Epidermal melanocyte (primary cell): ENCODE measurements around the gene MCM6.

ENCODE experiments used
- DNase-seq: peaks from one replicate; pipeline ENCODE4 v3.0.0; 2011; ENCODE audit warnings: low spot score; ENCODE audit not compliant: insufficient read length

Gene MCM6

DNA sequence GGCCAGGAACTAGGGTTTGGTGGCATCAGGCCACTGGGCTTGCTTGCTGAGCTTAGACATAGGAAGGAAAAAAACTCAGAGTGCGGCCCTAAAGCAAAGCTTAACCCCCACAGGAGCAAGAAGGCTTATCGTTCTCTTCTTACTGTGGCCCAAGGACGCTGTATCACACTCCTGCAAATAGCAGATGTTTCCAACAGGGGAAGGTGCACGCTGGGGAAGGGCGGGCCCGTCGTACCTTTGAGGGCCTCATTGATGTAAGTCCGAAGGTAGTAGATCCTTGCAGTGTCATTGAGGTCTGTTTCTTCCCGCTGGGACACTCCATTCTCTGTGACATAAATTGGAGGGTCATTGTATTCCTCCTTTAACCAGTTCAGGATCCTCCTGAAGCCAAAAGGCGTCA lies 85.8 kb downstream of the MCM6 start:
- DNase-seq = no peak
